ENCODE results near the gene DPP7.
A peak's percentile ranks its signal among the peaks of the same experiment; 100 is the strongest.

Gene DPP7

GRCh38 chr9:137110911-137111787, 3.4 kb downstream of the DPP7 start:
- no peak for DNase-seq

GRCh38 chr9:137110147-137110910, 4.2 kb downstream of the DPP7 start:
- no peak for DNase-seq

GRCh38 chr9:137109250-137110146, 5.0 kb downstream of the DPP7 start:
- DNase-seq: no peak

GRCh38 chr9:137108608-137109249, 5.8 kb downstream of the DPP7 start:
- DNase-seq: no peak

GRCh38 chr9:137107982-137108381, 6.6 kb downstream of the DPP7 start:
- DNase-seq: no peak

GRCh38 chr9:137107312-137107921, 7.1 kb downstream of the DPP7 start:
- no peak for DNase-seq

- DNase-seq: no peak
Observed at GRCh38 chr9:137106662-137107250, 7.8 kb downstream of the DPP7 start.

GRCh38 chr9:137105814-137106661, 8.5 kb downstream of the DPP7 start:
- no peak for DNase-seq

- DNase-seq: no peak
Observed at GRCh38 chr9:137103206-137103999, 11.1 kb downstream of the DPP7 start.

- DNase-seq: no peak
Observed at GRCh38 chr9:137099231-137099630, 15.3 kb downstream of the DPP7 start.

GRCh38 chr9:137097761-137098462, 16.6 kb downstream of the DPP7 start:
- DNase-seq: no peak

- DNase-seq: no peak
Observed at GRCh38 chr9:137096785-137097546, 17.6 kb downstream of the DPP7 start.

GRCh38 chr9:137095664-137096517, 18.6 kb downstream of the DPP7 start:
- peak; percentile 87 for DNase-seq

GRCh38 chr9:137089232-137089947, 25.1 kb downstream of the DPP7 start:
- no peak for DNase-seq

- no peak for DNase-seq
Observed at GRCh38 chr9:137088121-137088520, 26.4 kb downstream of the DPP7 start.

GRCh38 chr9:137087409-137087925, 27.1 kb downstream of the DPP7 start:
- no peak for DNase-seq
